GM19240 (cell line): Measurements from ENCODE around the gene RFX1.

Source experiments
- DNase-seq: peaks from one replicate; pipeline ENCODE4 v3.0.0; 2011; ENCODE audit warnings: low spot score; ENCODE audit not compliant: insufficient read length

RFX1 gene

GRCh38 chr19:13996928-13997630 is 9.0 kb downstream of the RFX1 start:
- no peak for DNase-seq

- DNase-seq: no peak
These were observed 10.0 kb downstream of the RFX1 start for GRCh38 chr19:13995878-13996765.

GRCh38 chr19:13995017-13995728 is 10.9 kb downstream of the RFX1 start:
- no peak for DNase-seq

- DNase-seq: no peak
These were observed 12.4 kb downstream of the RFX1 start for GRCh38 chr19:13993590-13994300.

- DNase-seq: peak; percentile 1
These were observed 14.1 kb downstream of the RFX1 start for GRCh38 chr19:13992025-13992424.

- no peak for DNase-seq
These were observed 16.0 kb downstream of the RFX1 start for GRCh38 chr19:13990085-13990484.

GRCh38 chr19:13989487-13989886 is 16.6 kb downstream of the RFX1 start:
- DNase-seq: no peak

- DNase-seq: no peak
These were observed 18.8 kb downstream of the RFX1 start for GRCh38 chr19:13987101-13987890.

GRCh38 chr19:13986348-13986904 is 19.7 kb downstream of the RFX1 start:
- peak; percentile 100 for DNase-seq

- DNase-seq: no peak
These were observed 20.3 kb downstream of the RFX1 start for GRCh38 chr19:13985771-13986347.

GRCh38 chr19:13984875-13985741 is 21.0 kb downstream of the RFX1 start:
- DNase-seq: no peak

- no peak for DNase-seq
These were observed 21.9 kb downstream of the RFX1 start for GRCh38 chr19:13984186-13984585.

GRCh38 chr19:13983213-13983889 is 22.8 kb downstream of the RFX1 start:
- DNase-seq: no peak

GRCh38 chr19:13982773-13983172 is 23.3 kb downstream of the RFX1 start:
- no peak for DNase-seq

- DNase-seq: no peak
These were observed 24.1 kb downstream of the RFX1 start for GRCh38 chr19:13981988-13982501.

GRCh38 chr19:13981467-13981866 is 24.7 kb downstream of the RFX1 start:
- no peak for DNase-seq

- DNase-seq: no peak
These were observed 25.1 kb downstream of the RFX1 start for GRCh38 chr19:13981021-13981420.

GRCh38 chr19:13980340-13980739 is 25.8 kb downstream of the RFX1 start:
- DNase-seq: no peak
